Lung (tissue), 4 donors: ENCODE measurements around the gene APPL2. TPM values are rescaled to one million over a fixed set of nuclear protein-coding genes. Genes with fewer than 3 reads are reported as not detected.

Source experiments
- polyA plus RNA-seq, 2 donors: library from polyadenylated mRNA; stranded (reverse); fragments of 200-250 nt; gene quantifications; one replicate each; pipeline ENCODE4 v1.2.1, GENCODE V29; 2013
- total RNA-seq, 2 donors: library from RNA; depleted of rRNA in 1 of 2; stranded (reverse); fragments of >200 nt in 1 of 2; gene quantifications; one replicate each; pipeline ENCODE4 v1.2.1, GENCODE V29; 2014 to 2021
- donor health status: Bipolar disorder and iron deficiency.
- donor health status: healthy.
- donor health status: DM: yes; HTN: yes; CAD: no.

APPL2 gene
- total and polyA plus RNA-seq, 4 donors, result 11.8 to 89.5 (median 26.5) TPM

Other genes starting within 250 kb of the APPL2 start
- gene NOPCHAP1, start 249.9 kb downstream of the APPL2 start, total RNA-seq, result 10 to 100 TPM in 1 of 2 donors, 1 to 10 TPM in 1; 7.8 to 11.7 TPM
- gene NOPCHAP1, start 249.9 kb downstream of the APPL2 start, polyA plus RNA-seq, result 10 to 100 TPM in 1 of 2 donors, 1 to 10 TPM in 1; 9.1 to 12.2 TPM
- gene ALDH1L2, start 151.7 kb downstream of the APPL2 start, total RNA-seq, result 10 to 100 TPM in 1 of 2 donors, 1 to 10 TPM in 1; 6.8 to 28.4 TPM
- gene ALDH1L2, start 151.7 kb downstream of the APPL2 start, polyA plus RNA-seq, result 1 to 10 TPM; 1.1 to 3.0 TPM
- gene WASHC4, start 128.4 kb downstream of the APPL2 start, total RNA-seq, result 100 to 1,000 TPM in 1 of 2 donors, 10 to 100 TPM in 1; 46.9 to 150 TPM
- 10 to 100 TPM; 18.8 to 21.7 TPM for gene WASHC4, start 128.4 kb downstream of the APPL2 start, polyA plus RNA-seq
- 10 to 100 TPM; 18.2 to 26.7 TPM for gene C12orf75, start 94.5 kb upstream of the APPL2 start, total RNA-seq
- gene C12orf75, start 94.5 kb upstream of the APPL2 start, polyA plus RNA-seq, result 10 to 100 TPM in 1 of 2 donors, 1 to 10 TPM in 1; 7.0 to 16.2 TPM